Kidney (tissue), 14 donors: ENCODE data around the gene SH2D7. TPM values are rescaled to one million over a fixed set of nuclear protein-coding genes. Genes with fewer than 3 reads are reported as not detected.

Experiments
- DNase-seq, 5 donors: peaks; one replicate each; pipeline ENCODE4 v3.0.0-alpha.2; 2013 to 2020
- FAIRE-seq: peaks from 2 replicates; lab custom pipeline; 2012; peaks lifted over from hg19 to GRCh38; lab: Jason Lieb, UNC
- H3K27ac ChIP-seq, 2 donors: one replicate each; pipeline ENCODE4 v1.7.0; 2013; ENCODE audit warnings: low read depth in 2 of 2, low read length in 2 of 2, inconsistent platforms in 1 of 2
- H3K27me3 ChIP-seq: one replicate; pipeline ENCODE4 v1.7.1; 2013; ENCODE audit warnings: low read length, inconsistent platforms; ENCODE audit not compliant: control insufficient read depth, insufficient read depth
- H3K36me3 ChIP-seq, 3 donors: one replicate each; pipeline versions ENCODE4 v1.7.0 to v1.7.1; 2013; ENCODE audit warnings: low read length in 3 of 3, control low read depth in 1 of 3, inconsistent platforms in 1 of 3; ENCODE audit not compliant: insufficient read depth in 3 of 3, control insufficient read depth in 2 of 3
- H3K4me1 ChIP-seq, 3 donors: one replicate each; pipeline versions ENCODE4 v1.7.0 to v1.7.1; 2013; ENCODE audit warnings: low read length in 3 of 3, inconsistent platforms in 1 of 3, low read depth in 1 of 3; ENCODE audit not compliant: control insufficient read depth in 2 of 3, insufficient read depth in 2 of 3
- H3K4me3 ChIP-seq, 3 donors: one replicate each; pipeline versions ENCODE4 v1.7.0 to v1.8.1; 2013; ENCODE audit warnings: low read length in 3 of 3, control low read depth in 1 of 3, inconsistent platforms in 1 of 3
- H3K9ac ChIP-seq, 3 donors: one replicate each; pipeline versions ENCODE4 v1.7.0 to v1.7.1; 2013; ENCODE audit warnings: low read length in 3 of 3, control low read depth in 1 of 3, inconsistent platforms in 1 of 3
- H3K9me3 ChIP-seq, 3 donors: one replicate each; pipeline versions ENCODE4 v1.7.0 to v1.7.1; 2013; ENCODE audit warnings: low read length in 3 of 3, control low read depth in 1 of 3, inconsistent platforms in 1 of 3; ENCODE audit not compliant: control insufficient read depth in 2 of 3, insufficient read depth in 1 of 3
- CTCF ChIP-seq: IDR thresholded peaks from 3 replicates; pipeline ENCODE4 v1.5.1; 2012; ENCODE audit warnings: mild to moderate bottlenecking, moderate library complexity, borderline replicate concordance; ENCODE audit not compliant: insufficient read depth; ENCODE audit errors: extremely low read depth
- intact Hi-C: fragments of 100-400 bp; cut with DNase I; formaldehyde crosslinking; loops from one replicate; pipeline ENCODE4 v1.11.1; 2022
- polyA plus RNA-seq: library from polyadenylated mRNA; stranded (reverse); fragments of 350-450 nt; fragmentation: Illumina TruSeq; extraction: RNeasy Lipid Tissue Mini Kit (QIAGEN cat#74804); gene quantifications from one replicate; pipeline ENCODE4 v1.2.3, GENCODE V29; 2014; ENCODE audit warnings: low read depth, low replicate concordance; ENCODE audit not compliant: insufficient read depth
- total RNA-seq: library from RNA; stranded (reverse); fragmentation: NEBNext Ultra II Directional; extraction: Animal tissue kit (Norgen Biotek cat#: 25700); gene quantifications from one replicate; pipeline ENCODE4 v1.2.1, GENCODE V29; 2021
- donor health status: control.
- donor health status: control.
- donor health status: control.
- donor health status: control.
- donor health status: control.
- donor health status: DM: yes; HTN: yes; CAD: no.
- donor health status: Normal renal cell carcinoma (clear cell type).

The SH2D7 gene
- total and polyA plus RNA-seq, 2 donors from 2014 or later = not detected

DNA sequence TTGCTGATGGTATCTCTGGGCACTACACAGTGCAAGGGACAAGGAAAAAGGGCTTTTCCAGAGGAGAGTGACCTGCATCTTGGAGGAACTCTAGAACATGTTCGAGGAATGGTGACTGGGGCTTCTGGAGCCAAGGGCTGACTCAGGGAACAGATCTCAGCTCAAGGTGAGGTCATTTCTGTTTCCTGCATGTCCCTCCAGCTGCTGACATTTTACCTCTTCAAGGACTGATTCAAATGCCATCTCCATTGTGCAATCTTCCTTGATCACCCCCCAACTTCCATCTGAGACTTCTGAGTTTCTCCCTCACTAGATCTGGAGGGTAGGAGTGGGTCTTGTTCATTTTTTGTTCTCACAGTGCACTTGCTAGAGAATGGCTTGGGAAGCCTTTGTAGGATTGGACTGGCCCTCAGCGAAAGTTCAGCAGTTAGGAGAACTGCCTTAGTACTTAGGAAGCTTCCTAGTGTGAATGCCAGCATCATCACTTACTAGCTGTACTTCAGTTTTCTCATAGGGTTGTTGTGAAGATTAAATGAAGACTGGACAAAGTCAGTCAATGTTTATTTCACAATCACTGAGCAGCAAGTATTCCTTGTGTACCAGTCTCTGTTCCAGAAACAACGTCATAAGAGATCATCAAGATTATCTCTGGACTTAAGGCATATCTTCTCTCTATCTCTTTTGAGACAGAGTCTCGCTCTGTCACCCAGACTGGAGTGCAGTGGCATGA is 54.2 kb downstream of the SH2D7 start:
- no peak for DNase-seq
- Histone ChIP-seq H3K27me3 (no peaks in the 10 kb centered on the region), H3K9ac (no peak overlapping the region), H3K9me3 (no peaks in the 10 kb centered on the region), H3K27ac (no peak overlapping the region), H3K4me1 (peaks cover 0 to 12% (median 5%) of the 10 kb centered on the region in 3 donors), H3K36me3 (no peaks in the 10 kb centered on the region), H3K4me3 (no peak overlapping the region)
- FAIRE-seq = no peak
- no peak for TF ChIP-seq CTCF
- intact Hi-C loops = no loop called here

- intact Hi-C loops = no loop called here
- no peak for TF ChIP-seq CTCF
- no peak for FAIRE-seq
These were observed 55.2 kb downstream of the SH2D7 start for GRCh38 chr15:78147566-78147965.

GRCh38 chr15:78148392-78149067 is 56.2 kb downstream of the SH2D7 start:
- Histone ChIP-seq H3K27ac (peak overlapping the region; percentile 26 to 51), H3K9ac (peak overlapping the region; percentile 29 to 67 (median 42)), H3K4me1 (peaks cover 0 to 12% (median 5%) of the 10 kb centered on the region in 3 donors), H3K9me3 (no peaks in the 10 kb centered on the region), H3K27me3 (no peaks in the 10 kb centered on the region), H3K36me3 (peaks cover 0 to 3% (median 0%) of the 10 kb centered on the region in 3 donors), H3K4me3 (peak overlapping the region; percentile 56 to 92 (median 77))
- no peak for TF ChIP-seq CTCF
- DNase-seq (no peak), FAIRE-seq (no peak)
- intact Hi-C loops = no loop called here

More at GRCh38 chr15:78147566-78147965, 55.2 kb downstream of the SH2D7 start:
- Histone ChIP-seq H3K4me3 (no peak overlapping the region), H3K9ac (no peak overlapping the region), H3K4me1 (peaks cover 0 to 12% (median 5%) of the 10 kb centered on the region in 3 donors), H3K36me3 (no peaks in the 10 kb centered on the region), H3K27me3 (no peaks in the 10 kb centered on the region), H3K9me3 (no peaks in the 10 kb centered on the region), H3K27ac (no peak overlapping the region)
- no peak for DNase-seq
